ENCODE results near the gene TAL1.

The TAL1 gene

GRCh38 chr1:47244339-47244862 lies 12.4 kb upstream of the TAL1 start:
- ATAC-seq = no peak
- TF ChIP-seq, protein P1, sequence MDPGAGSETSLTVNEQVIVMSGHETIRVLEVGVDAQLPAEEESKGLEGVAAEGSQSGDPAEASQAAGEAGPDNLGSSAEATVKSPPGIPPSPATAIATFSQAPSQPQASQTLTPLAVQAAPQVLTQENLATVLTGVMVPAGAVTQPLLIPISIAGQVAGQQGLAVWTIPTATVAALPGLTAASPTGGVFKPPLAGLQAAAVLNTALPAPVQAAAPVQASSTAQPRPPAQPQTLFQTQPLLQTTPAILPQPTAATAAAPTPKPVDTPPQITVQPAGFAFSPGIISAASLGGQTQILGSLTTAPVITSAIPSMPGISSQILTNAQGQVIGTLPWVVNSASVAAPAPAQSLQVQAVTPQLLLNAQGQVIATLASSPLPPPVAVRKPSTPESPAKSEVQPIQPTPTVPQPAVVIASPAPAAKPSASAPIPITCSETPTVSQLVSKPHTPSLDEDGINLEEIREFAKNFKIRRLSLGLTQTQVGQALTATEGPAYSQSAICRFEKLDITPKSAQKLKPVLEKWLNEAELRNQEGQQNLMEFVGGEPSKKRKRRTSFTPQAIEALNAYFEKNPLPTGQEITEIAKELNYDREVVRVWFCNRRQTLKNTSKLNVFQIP (CRISPR knock-in tag; IDR thresholded peaks at IDR 0.05; ENCODE audit: borderline replicate concordance, low read depth) = no peak
- TF ChIP-seq ZNF565 (CRISPR knock-in tag; conservative IDR thresholded peaks at IDR 0.05; ENCODE audit: low read depth) = no peak
- no peak for TF ChIP-seq SNAI2 (CRISPR knock-in tag; IDR thresholded peaks at IDR 0.05)
- no peak for TF ChIP-seq TSHZ2 (CRISPR knock-in tag; IDR thresholded peaks at IDR 0.05)
- TF ChIP-seq ZNF70 (CRISPR knock-in tag; IDR thresholded peaks at IDR 0.05) = no peak
- TF ChIP-seq, protein P2, sequence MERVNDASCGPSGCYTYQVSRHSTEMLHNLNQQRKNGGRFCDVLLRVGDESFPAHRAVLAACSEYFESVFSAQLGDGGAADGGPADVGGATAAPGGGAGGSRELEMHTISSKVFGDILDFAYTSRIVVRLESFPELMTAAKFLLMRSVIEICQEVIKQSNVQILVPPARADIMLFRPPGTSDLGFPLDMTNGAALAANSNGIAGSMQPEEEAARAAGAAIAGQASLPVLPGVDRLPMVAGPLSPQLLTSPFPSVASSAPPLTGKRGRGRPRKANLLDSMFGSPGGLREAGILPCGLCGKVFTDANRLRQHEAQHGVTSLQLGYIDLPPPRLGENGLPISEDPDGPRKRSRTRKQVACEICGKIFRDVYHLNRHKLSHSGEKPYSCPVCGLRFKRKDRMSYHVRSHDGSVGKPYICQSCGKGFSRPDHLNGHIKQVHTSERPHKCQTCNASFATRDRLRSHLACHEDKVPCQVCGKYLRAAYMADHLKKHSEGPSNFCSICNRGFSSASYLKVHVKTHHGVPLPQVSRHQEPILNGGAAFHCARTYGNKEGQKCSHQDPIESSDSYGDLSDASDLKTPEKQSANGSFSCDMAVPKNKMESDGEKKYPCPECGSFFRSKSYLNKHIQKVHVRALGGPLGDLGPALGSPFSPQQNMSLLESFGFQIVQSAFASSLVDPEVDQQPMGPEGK (CRISPR knock-in tag; IDR thresholded peaks at IDR 0.05; ENCODE audit: borderline replicate concordance) = no peak
- no peak for TF ChIP-seq RARB (CRISPR knock-in tag; IDR thresholded peaks at IDR 0.05)
- TF ChIP-seq CREB5 (CRISPR knock-in tag; IDR thresholded peaks at IDR 0.05; ENCODE audit: low read depth) = no peak
- no peak for TF ChIP-seq PPARA (CRISPR knock-in tag; IDR thresholded peaks at IDR 0.05; ENCODE audit: borderline replicate concordance)
- no peak for TF ChIP-seq ZNF8 (CRISPR knock-in tag; IDR thresholded peaks at IDR 0.05)
- TF ChIP-seq TOX (CRISPR knock-in tag; IDR thresholded peaks at IDR 0.05; ENCODE audit: borderline replicate concordance) = no peak

DNA sequence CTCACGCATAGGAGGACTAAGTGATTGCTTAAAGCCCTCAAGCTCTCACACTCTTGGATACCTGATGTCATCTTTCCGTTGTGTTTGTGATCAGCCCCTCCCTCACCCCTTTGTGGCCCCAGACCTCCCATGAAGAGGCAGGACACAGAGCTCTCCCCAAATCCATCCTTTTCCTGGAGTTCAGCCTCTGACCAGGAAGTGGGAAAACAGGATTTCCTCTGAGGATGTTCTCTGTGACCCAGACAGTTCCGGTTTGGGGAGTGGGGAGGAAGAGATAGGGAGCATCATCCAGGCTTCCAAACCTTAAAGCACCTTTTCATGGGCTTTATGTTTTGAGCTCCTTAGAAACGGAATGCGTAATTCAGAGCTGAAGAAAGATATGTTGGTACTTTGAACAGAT lies 11.9 kb upstream of the TAL1 start:
- ATAC-seq = no peak
- TF ChIP-seq, protein P2 (CRISPR knock-in tag; IDR thresholded peaks at IDR 0.05; ENCODE audit: borderline replicate concordance) = no peak
- TF ChIP-seq BACH2 (CRISPR knock-in tag; IDR thresholded peaks at IDR 0.05; ENCODE audit: borderline replicate concordance) = no peak
- no peak for TF ChIP-seq ZNF8 (CRISPR knock-in tag; IDR thresholded peaks at IDR 0.05)
- no peak for TF ChIP-seq TCF4 (CRISPR knock-in tag; IDR thresholded peaks at IDR 0.05; ENCODE audit: borderline replicate concordance)
- TF ChIP-seq SNAI2 (CRISPR knock-in tag; IDR thresholded peaks at IDR 0.05) = no peak
- no peak for TF ChIP-seq TSHZ2 (CRISPR knock-in tag; IDR thresholded peaks at IDR 0.05)
- no peak for TF ChIP-seq ISL1 (CRISPR knock-in tag; IDR thresholded peaks at IDR 0.05)
- no peak for TF ChIP-seq GLIS3 (CRISPR knock-in tag; IDR thresholded peaks at IDR 0.05)
- no peak for TF ChIP-seq PPARA (CRISPR knock-in tag; IDR thresholded peaks at IDR 0.05; ENCODE audit: borderline replicate concordance)
- TF ChIP-seq OSR1 (CRISPR knock-in tag; IDR thresholded peaks at IDR 0.05) = no peak
- no peak for TF ChIP-seq ZC3H10 (CRISPR knock-in tag; IDR thresholded peaks at IDR 0.05)
- TF ChIP-seq CSDC2 (CRISPR knock-in tag; IDR thresholded peaks at IDR 0.05) = no peak
- no peak for TF ChIP-seq ZFP3 (CRISPR knock-in tag; IDR thresholded peaks at IDR 0.05)
- no peak for TF ChIP-seq ZNF565 (CRISPR knock-in tag; conservative IDR thresholded peaks at IDR 0.05; ENCODE audit: low read depth)
- TF ChIP-seq, protein P1 (CRISPR knock-in tag; IDR thresholded peaks at IDR 0.05; ENCODE audit: borderline replicate concordance, low read depth) = no peak
- no peak for TF ChIP-seq CREB5 (CRISPR knock-in tag; IDR thresholded peaks at IDR 0.05; ENCODE audit: low read depth)
